ENCODE measurements around the gene HMGB2.
A peak's percentile ranks its signal among the peaks of the same experiment; 100 is the strongest.

Gene HMGB2

GRCh38 chr4:173334085-173334890 is at the start of gene HMGB2:
Gene HMGB2 (minus strand): TSS chr4:173334358. CDS start chr4:173333649, 709 bp downstream.
- TF ChIP-seq TEAD4 (IDR thresholded peaks at IDR 0.05) (peak; percentile 69), CEBPB (IDR thresholded peaks at IDR 0.05) (peak; percentile 85), USF1 (IDR thresholded peaks at IDR 0.05) (peak; percentile 61; the same call in 1 of the 2 replicates), REST (IDR thresholded peaks at IDR 0.05; ENCODE audit: low read depth) (no peak), NFIC (IDR thresholded peaks at IDR 0.05) (no peak; the same call in 1 of the 2 replicates), FOXM1 (IDR thresholded peaks at IDR 0.05; ENCODE audit: borderline replicate concordance, low read depth) (peak; percentile 99), MAX (IDR thresholded peaks at IDR 0.05) (peak; percentile 73), EP300 (IDR thresholded peaks at IDR 0.05; ENCODE audit: borderline replicate concordance) (no peak; the same call in 1 of the 2 replicates), TCF12 (IDR thresholded peaks at IDR 0.05; ENCODE audit: low read depth) (no peak; the same call in 1 of the 2 replicates), RAD21 (IDR thresholded peaks at IDR 0.05; ENCODE audit: low read depth) (no peak), YY1 (IDR thresholded peaks at IDR 0.05; ENCODE audit: low read depth) (peak; percentile 30; the same call in 1 of the 2 replicates), TAF1 (IDR thresholded peaks at IDR 0.05; ENCODE audit: low read depth) (peak; percentile 89), ZBTB7A (IDR thresholded peaks at IDR 0.05; ENCODE audit: low read depth) (no peak), CREB1 (IDR thresholded peaks at IDR 0.05; ENCODE audit: low read depth) (peak; percentile 33; the same call in 1 of the 2 replicates), EGR1 (IDR thresholded peaks at IDR 0.05) (no peak)

- TF ChIP-seq EGR1 (IDR thresholded peaks at IDR 0.05): no peak
- TF ChIP-seq TCF12 (IDR thresholded peaks at IDR 0.05; ENCODE audit: low read depth): no peak
- TF ChIP-seq RAD21 (IDR thresholded peaks at IDR 0.05; ENCODE audit: low read depth): no peak
- TF ChIP-seq ZBTB7A (IDR thresholded peaks at IDR 0.05; ENCODE audit: low read depth): no peak
- TF ChIP-seq NFIC (IDR thresholded peaks at IDR 0.05): no peak
- TF ChIP-seq YY1 (IDR thresholded peaks at IDR 0.05; ENCODE audit: low read depth): no peak
- TF ChIP-seq USF1 (IDR thresholded peaks at IDR 0.05): no peak
- TF ChIP-seq EP300 (IDR thresholded peaks at IDR 0.05; ENCODE audit: borderline replicate concordance): no peak
- TF ChIP-seq TAF1 (IDR thresholded peaks at IDR 0.05; ENCODE audit: low read depth): no peak
- no peak for TF ChIP-seq CREB1 (IDR thresholded peaks at IDR 0.05; ENCODE audit: low read depth)
- TF ChIP-seq TEAD4 (IDR thresholded peaks at IDR 0.05): no peak
- no peak for TF ChIP-seq MAX (IDR thresholded peaks at IDR 0.05)
- TF ChIP-seq REST (IDR thresholded peaks at IDR 0.05; ENCODE audit: low read depth): no peak
These were observed 48.2 kb upstream of the HMGB2 start for GRCh38 chr4:173382349-173382748.

- TF ChIP-seq RAD21 (IDR thresholded peaks at IDR 0.05; ENCODE audit: low read depth) (no peak), USF1 (IDR thresholded peaks at IDR 0.05) (no peak), FOXM1 (IDR thresholded peaks at IDR 0.05; ENCODE audit: borderline replicate concordance, low read depth) (no peak), NFIC (IDR thresholded peaks at IDR 0.05) (no peak), YY1 (IDR thresholded peaks at IDR 0.05; ENCODE audit: low read depth) (no peak), TCF12 (IDR thresholded peaks at IDR 0.05; ENCODE audit: low read depth) (no peak), MAX (IDR thresholded peaks at IDR 0.05) (no peak), TEAD4 (IDR thresholded peaks at IDR 0.05) (no peak), REST (IDR thresholded peaks at IDR 0.05; ENCODE audit: low read depth) (no peak)
These were observed 47.5 kb upstream of the HMGB2 start for GRCh38 chr4:173381610-173382009.

All from Ishikawa (cell line).